A673 (cell line): ENCODE results near the gene NRG3.

Experiments
- CTCF ChIP-seq: fragments of 300-800, 200-600 bp; sonication (generic); conservative IDR thresholded peaks from 2 replicates; pipeline ENCODE4 v1.5.1; 2017; ENCODE audit warnings: low read depth, mild to moderate bottlenecking, antibody characterized with exemption, low read length, moderate library complexity, mixed read lengths
- EZH2 ChIP-seq: fragments of 200-600 bp; sonication (generic); IDR thresholded peaks from 2 replicates; pipeline ENCODE4 v1.6.1; 2017; ENCODE audit warnings: borderline replicate concordance, low read depth, mild to moderate bottlenecking, mixed read lengths, antibody characterized with exemption, low read length; ENCODE audit not compliant: poor library complexity, severe bottlenecking

GRCh38 chr10:82027711-82028110 lies 152.7 kb downstream of the NRG3 start:
- no peak for TF ChIP-seq EZH2
- no peak for TF ChIP-seq CTCF
